T-helper 1 cell treated with Interleukin-12 subunit alpha and Interleukin-12 subunit beta and Interleukin-4 antibody, amounts not matched to agents 30 ng/mL and 1 ng/mL, for 36 hours (primary cell): ENCODE results near the gene PARVG. TPM values are rescaled to one million over a fixed set of nuclear protein-coding genes. Genes with fewer than 3 reads are reported as not detected.

ENCODE experiments used
- intact Hi-C: fragments of 100-400 bp; cut with micrococcal nuclease; formaldehyde crosslinking; loops from one replicate; pipeline ENCODE4 v1.15.1; 2024
- total RNA-seq: library from RNA; stranded (reverse); gene quantifications from 2 replicates; pipeline ENCODE4 v1.2.3, GENCODE V29; 2022

Gene PARVG
- 128 and 129 TPM in 2 replicates for total RNA-seq

GRCh38 chr22:44180706-44181032 lies at the start of gene PARVG:
TSS of gene PARVG (plus strand) at chr22:44180925. CDS start at chr22:44183330, 2,405 bp downstream.
- intact Hi-C loops: loop anchor here (1.0 to 5.0 kb wide), 8 partner anchors 98 to 502 kb away; partner anchors contain the start of gene SAMM50

- intact Hi-C loops: no loop called here
Observed at GRCh38 chr22:44131412-44131811, 49.3 kb upstream of the PARVG start.

- intact Hi-C loops: no loop called here
Observed at GRCh38 chr22:44131989-44132685, 48.6 kb upstream of the PARVG start.

GRCh38 chr22:44132724-44133123 lies 48.0 kb upstream of the PARVG start:
- intact Hi-C loops: no loop called here

GRCh38 chr22:44133161-44133560 lies 47.6 kb upstream of the PARVG start:
- intact Hi-C loops: no loop called here

GRCh38 chr22:44133901-44134571 lies 46.7 kb upstream of the PARVG start:
- intact Hi-C loops: no loop called here

GRCh38 chr22:44136112-44136511 lies 44.6 kb upstream of the PARVG start:
- intact Hi-C loops: no loop called here

- intact Hi-C loops: no loop called here
Observed at GRCh38 chr22:44136786-44137185, 43.9 kb upstream of the PARVG start.

- intact Hi-C loops: no loop called here
Observed at GRCh38 chr22:44137415-44137814, 43.3 kb upstream of the PARVG start.

GRCh38 chr22:44139773-44140172 lies 41.0 kb upstream of the PARVG start:
- intact Hi-C loops: no loop called here

GRCh38 chr22:44142421-44143104 lies 38.2 kb upstream of the PARVG start:
- intact Hi-C loops: no loop called here

- intact Hi-C loops: no loop called here
Observed at GRCh38 chr22:44143105-44143474, 37.6 kb upstream of the PARVG start.

- intact Hi-C loops: no loop called here
Observed at GRCh38 chr22:44143579-44143978, 37.1 kb upstream of the PARVG start.

GRCh38 chr22:44144046-44144569 lies 36.6 kb upstream of the PARVG start:
- intact Hi-C loops: no loop called here

GRCh38 chr22:44145544-44145943 lies 35.2 kb upstream of the PARVG start:
- intact Hi-C loops: no loop called here

GRCh38 chr22:44146088-44146861 lies 34.5 kb upstream of the PARVG start:
- intact Hi-C loops: no loop called here

- intact Hi-C loops: no loop called here
Observed at GRCh38 chr22:44147008-44147645, 33.6 kb upstream of the PARVG start.

GRCh38 chr22:44147821-44148574 lies 32.7 kb upstream of the PARVG start:
- intact Hi-C loops: no loop called here

GRCh38 chr22:44151676-44152075 lies 29.0 kb upstream of the PARVG start:
- intact Hi-C loops: no loop called here

- intact Hi-C loops: no loop called here
Observed at GRCh38 chr22:44153710-44154109, 27.0 kb upstream of the PARVG start.
